Measurements from ENCODE around the gene ZDHHC1. TPM values are rescaled to one million over a fixed set of nuclear protein-coding genes. Genes with fewer than 3 reads are reported as not detected.

ZDHHC1 gene
- total and polyA plus RNA-seq, 7 donors = 1.7 to 11.0 (median 5.8) TPM

DNA sequence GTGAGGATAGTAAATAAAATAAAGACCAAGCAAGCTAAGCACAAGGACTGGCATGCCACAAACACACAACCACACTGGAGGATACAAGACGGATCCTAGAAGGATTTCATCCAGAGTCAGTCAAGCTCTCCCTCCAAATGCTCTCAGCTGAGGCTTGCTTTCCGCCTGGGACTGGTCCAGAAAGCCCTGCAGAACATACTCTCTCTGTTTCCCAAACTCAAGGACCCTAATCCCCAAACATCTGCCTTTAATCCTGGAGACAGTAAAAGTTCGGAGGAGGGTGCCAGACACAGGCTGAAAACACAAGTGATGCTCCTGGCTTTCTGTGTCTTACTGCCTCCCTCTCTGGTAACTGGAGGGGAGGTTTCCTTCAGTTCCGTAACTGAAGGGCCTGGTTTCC is 9.3 kb upstream of the ZDHHC1 start:
- intact Hi-C loops (cut with DNase I) = loop anchor here in 1 of 2 donors (5.0 kb wide), 1 partner anchor 87 kb away; no protein-coding TSS in a partner anchor

GRCh38 chr16:67425061-67425460 is 8.8 kb upstream of the ZDHHC1 start:
- no peaks in the 10 kb centered on the region for H3K9me3 ChIP-seq
- no peaks in the 10 kb centered on the region for H3K4me1 ChIP-seq
- ATAC-seq = no peak
- no peak overlapping the region for H3K4me3 ChIP-seq
- DNase-seq = no peak
- no peak overlapping the region for H3K27ac ChIP-seq
- H3K27me3 ChIP-seq (ENCODE audit: insufficient read depth in 3 of 3, low read length in 2 of 3) = no peaks in the 10 kb centered on the region
- TF ChIP-seq, protein P1, sequence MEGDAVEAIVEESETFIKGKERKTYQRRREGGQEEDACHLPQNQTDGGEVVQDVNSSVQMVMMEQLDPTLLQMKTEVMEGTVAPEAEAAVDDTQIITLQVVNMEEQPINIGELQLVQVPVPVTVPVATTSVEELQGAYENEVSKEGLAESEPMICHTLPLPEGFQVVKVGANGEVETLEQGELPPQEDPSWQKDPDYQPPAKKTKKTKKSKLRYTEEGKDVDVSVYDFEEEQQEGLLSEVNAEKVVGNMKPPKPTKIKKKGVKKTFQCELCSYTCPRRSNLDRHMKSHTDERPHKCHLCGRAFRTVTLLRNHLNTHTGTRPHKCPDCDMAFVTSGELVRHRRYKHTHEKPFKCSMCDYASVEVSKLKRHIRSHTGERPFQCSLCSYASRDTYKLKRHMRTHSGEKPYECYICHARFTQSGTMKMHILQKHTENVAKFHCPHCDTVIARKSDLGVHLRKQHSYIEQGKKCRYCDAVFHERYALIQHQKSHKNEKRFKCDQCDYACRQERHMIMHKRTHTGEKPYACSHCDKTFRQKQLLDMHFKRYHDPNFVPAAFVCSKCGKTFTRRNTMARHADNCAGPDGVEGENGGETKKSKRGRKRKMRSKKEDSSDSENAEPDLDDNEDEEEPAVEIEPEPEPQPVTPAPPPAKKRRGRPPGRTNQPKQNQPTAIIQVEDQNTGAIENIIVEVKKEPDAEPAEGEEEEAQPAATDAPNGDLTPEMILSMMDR (IDR thresholded peaks at IDR 0.05) = no peak
- intact Hi-C loops (cut with DNase I) = loop anchor here in 1 of 2 donors (5.0 kb wide), 1 partner anchor 87 kb away; no protein-coding TSS in a partner anchor
- no peaks in the 10 kb centered on the region for H3K36me3 ChIP-seq (ENCODE audit: insufficient read depth in 1 of 2, low read depth in 1 of 2)
- 69 to 79% (median 72%) methylated on average over 6 of the region's 6 CpGs for WGBS, 3 donors

More for the DNA sequence above, 9.3 kb upstream of the ZDHHC1 start:
- ATAC-seq (no peak), DNase-seq (no peak)
- peaks cover 2% of the 10 kb centered on the region for H3K4me1 ChIP-seq
- WGBS, 3 donors = 65 to 73% (median 69%) methylated on average over 4 of the region's 4 CpGs
- H3K4me3 ChIP-seq = no peak overlapping the region
- TF ChIP-seq, protein P1 (IDR thresholded peaks at IDR 0.05) = no peak
- H3K27ac ChIP-seq = no peak overlapping the region
- no peaks in the 10 kb centered on the region for H3K9me3 ChIP-seq
- H3K27me3 ChIP-seq (ENCODE audit: insufficient read depth in 3 of 3, low read length in 2 of 3) = no peaks in the 10 kb centered on the region
- H3K36me3 ChIP-seq (ENCODE audit: insufficient read depth in 1 of 2, low read depth in 1 of 2) = no peaks in the 10 kb centered on the region

- intact Hi-C loops (cut with DNase I) = no loop called here
- Histone ChIP-seq H3K27me3 (ENCODE audit: insufficient read depth in 3 of 3, low read length in 2 of 3) (no peaks in the 10 kb centered on the region), H3K9me3 (no peaks in the 10 kb centered on the region), H3K4me1 (no peaks in the 10 kb centered on the region), H3K27ac (no peak overlapping the region), H3K36me3 (ENCODE audit: insufficient read depth in 1 of 2, low read depth in 1 of 2) (no peaks in the 10 kb centered on the region), H3K4me3 (no peak overlapping the region)
- TF ChIP-seq, protein P1 (IDR thresholded peaks at IDR 0.05) = no peak
- WGBS, 3 donors = 43 to 50% (median 44%) methylated on average over 5 of the region's 5 CpGs
- no peak for ATAC-seq
- no peak for DNase-seq
Observed at GRCh38 chr16:67424261-67424615, 8.0 kb upstream of the ZDHHC1 start.

DNA sequence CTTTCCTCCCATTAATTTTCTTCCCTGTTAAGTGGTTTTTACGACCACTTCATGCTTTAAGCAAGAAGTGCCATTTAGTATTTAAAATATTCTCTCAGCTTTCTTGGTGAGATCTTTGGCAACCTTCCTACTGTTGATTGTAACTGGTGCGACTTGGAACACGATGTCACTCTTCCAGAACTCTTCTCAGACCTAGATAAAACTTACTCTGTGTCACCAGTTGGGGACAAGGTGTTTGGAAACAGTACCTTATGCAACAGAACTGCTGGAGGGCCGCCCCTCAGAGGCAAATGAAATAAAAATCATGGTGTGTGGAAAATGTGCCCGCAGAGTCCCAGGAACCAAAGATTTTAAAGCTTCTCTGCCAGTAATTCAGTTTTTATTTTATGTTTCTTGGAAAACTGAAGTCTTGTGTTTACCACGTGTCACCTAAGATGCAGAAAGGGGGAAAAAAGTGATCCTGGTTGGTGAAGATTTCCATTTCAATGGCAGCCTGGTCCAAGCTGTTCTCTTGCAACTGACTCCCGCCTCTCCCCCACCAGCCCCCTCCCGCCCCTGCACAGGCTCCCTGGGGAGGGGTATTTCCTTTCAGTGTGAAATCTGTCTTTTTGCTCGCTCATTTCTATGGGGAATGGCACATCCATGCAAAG is 7.5 kb upstream of the ZDHHC1 start:
- TF ChIP-seq, protein P1 (IDR thresholded peaks at IDR 0.05) = no peak
- H3K27me3 ChIP-seq (ENCODE audit: insufficient read depth in 3 of 3, low read length in 2 of 3) = no peaks in the 10 kb centered on the region
- ATAC-seq = no peak
- intact Hi-C loops (cut with DNase I) = no loop called here
- H3K4me3 ChIP-seq = no peak overlapping the region
- H3K27ac ChIP-seq = no peak overlapping the region
- WGBS, 3 donors = 43 to 51% (median 44%) methylated on average over 9 of the region's 9 CpGs
- no peak for DNase-seq
- no peaks in the 10 kb centered on the region for H3K4me1 ChIP-seq
- H3K9me3 ChIP-seq = no peaks in the 10 kb centered on the region
- no peaks in the 10 kb centered on the region for H3K36me3 ChIP-seq (ENCODE audit: insufficient read depth in 1 of 2, low read depth in 1 of 2)

- Histone ChIP-seq H3K27ac (no peak overlapping the region), H3K27me3 (ENCODE audit: insufficient read depth in 3 of 3, low read length in 2 of 3) (no peaks in the 10 kb centered on the region), H3K9me3 (no peaks in the 10 kb centered on the region), H3K4me1 (no peaks in the 10 kb centered on the region), H3K4me3 (no peak overlapping the region), H3K36me3 (ENCODE audit: insufficient read depth in 1 of 2, low read depth in 1 of 2) (no peaks in the 10 kb centered on the region)
- DNase-seq (no peak), ATAC-seq (no peak)
- WGBS, 3 donors = 89 to 94% (median 92%) methylated on average over 5 of the region's 5 CpGs
- intact Hi-C loops (cut with DNase I) = no loop called here
- TF ChIP-seq, protein P1 (IDR thresholded peaks at IDR 0.05) = no peak
Observed at GRCh38 chr16:67423015-67423414, 6.7 kb upstream of the ZDHHC1 start.

Measured in psoas muscle (tissue), 8 donors.